ENCODE measurements around the gene NEU2.

NEU2 gene

GRCh38 chr2:233072838-233073237 is 40.4 kb downstream of the NEU2 start:
- no peaks in the 10 kb centered on the region for H3K36me3 ChIP-seq (ENCODE audit: control insufficient read depth in 2 of 2, insufficient read depth in 1 of 2, low read length in 2 of 2)
- POLR2A ChIA-PET: no interaction called here
- CTCF ChIA-PET: interaction anchor here (2.1 kb wide), 1 partner anchor 19 kb away, joined by 19 read pairs; no protein-coding TSS in a partner anchor
- TF ChIP-seq TCF7L2 (IDR thresholded peaks at IDR 0.05; ENCODE audit: borderline replicate concordance, low read depth, low read length) (no peak), PRDM2 (tag by site-specific recombination; IDR thresholded peaks at IDR 0.05; ENCODE audit: borderline replicate concordance) (no peak), ZSCAN5A (tag by site-specific recombination; IDR thresholded peaks at IDR 0.05) (no peak), ZSCAN18 (tag by site-specific recombination; IDR thresholded peaks at IDR 0.05) (no peak), ZNF692 (tag by site-specific recombination; IDR thresholded peaks at IDR 0.05) (no peak)
- H3K4me1 ChIP-seq (ENCODE audit: control insufficient read depth, insufficient read depth, low read length): no peaks in the 10 kb centered on the region
- no peak overlapping the region for H3K4me3 ChIP-seq (ENCODE audit: low read depth, low read length)
- H3K27ac ChIP-seq (ENCODE audit: extremely low read depth, low read depth, low read length): no peak overlapping the region
- no peaks in the 10 kb centered on the region for H3K9me3 ChIP-seq (ENCODE audit: control insufficient read depth, insufficient read depth, low read depth, low read length)

- POLR2A ChIA-PET: no interaction called here
- Histone ChIP-seq H3K36me3 (ENCODE audit: control insufficient read depth in 2 of 2, insufficient read depth in 1 of 2, low read length in 2 of 2) (no peaks in the 10 kb centered on the region), H3K4me3 (ENCODE audit: low read depth, low read length) (no peak overlapping the region), H3K9me3 (ENCODE audit: control insufficient read depth, insufficient read depth, low read depth, low read length) (no peaks in the 10 kb centered on the region), H3K4me1 (ENCODE audit: control insufficient read depth, insufficient read depth, low read length) (no peaks in the 10 kb centered on the region), H3K27ac (ENCODE audit: extremely low read depth, low read depth, low read length) (no peak overlapping the region)
- TF ChIP-seq SETDB1 (IDR thresholded peaks at IDR 0.05; ENCODE audit: insufficient read length, low read length) (no peak), ZNF174 (tag by site-specific recombination; IDR thresholded peaks at IDR 0.05) (no peak), ZNF629 (tag by site-specific recombination; IDR thresholded peaks at IDR 0.05) (no peak), OVOL3 (tag by site-specific recombination; IDR thresholded peaks at IDR 0.05) (no peak), KLF10 (tag by site-specific recombination; IDR thresholded peaks at IDR 0.05) (no peak), ZNF423 (tag by site-specific recombination; IDR thresholded peaks at IDR 0.05) (no peak), ZNF585B (tag by site-specific recombination; IDR thresholded peaks at IDR 0.05) (no peak), ZNF514 (tag by site-specific recombination; IDR thresholded peaks at IDR 0.05) (no peak), ZNF114 (tag by site-specific recombination; IDR thresholded peaks at IDR 0.05) (no peak), ZNF704 (tag by site-specific recombination; IDR thresholded peaks at IDR 0.05) (no peak), ZNF658 (tag by site-specific recombination; IDR thresholded peaks at IDR 0.05) (no peak), ZNF792 (tag by site-specific recombination; IDR thresholded peaks at IDR 0.05) (no peak), ZNF501 (tag by site-specific recombination; IDR thresholded peaks at IDR 0.05) (no peak), HOXD13 (CRISPR knock-in tag; IDR thresholded peaks at IDR 0.05; ENCODE audit: borderline replicate concordance) (no peak), ZNF155 (tag by site-specific recombination; IDR thresholded peaks at IDR 0.05) (no peak), ZNF248 (tag by site-specific recombination; IDR thresholded peaks at IDR 0.05) (no peak), SP3 (tag by site-specific recombination; IDR thresholded peaks at IDR 0.05) (no peak)
- CTCF ChIA-PET: interaction anchor here (2.1 kb wide), 1 partner anchor 20 kb away, joined by 19 read pairs; no protein-coding TSS in a partner anchor
Observed at GRCh38 chr2:233074106-233074505, 41.6 kb downstream of the NEU2 start.
